PC-3 (cell line): ENCODE results near the gene BCAN.

ENCODE experiments used
- CTCF ChIP-seq: fragments of 300-600 bp; sonication (generic); conservative IDR thresholded peaks from 2 replicates; pipeline ENCODE4 v1.5.1; 2017; ENCODE audit warnings: antibody characterized with exemption, low read depth, mild to moderate bottlenecking, low read length
- EZH2 ChIP-seq: fragments of 300-600 bp; sonication (generic); IDR thresholded peaks from one replicate; pipeline ENCODE4 v1.6.1; 2017; ENCODE audit warnings: antibody characterized with exemption, mild to moderate bottlenecking, low read length; ENCODE audit not compliant: unreplicated experiment

GRCh38 chr1:156670791-156671190, 28.9 kb downstream of the BCAN start:
- TF ChIP-seq CTCF = no peak
- no peak for TF ChIP-seq EZH2
